Measurements from ENCODE around the gene DSTN.

Gene DSTN

GRCh38 chr20:17569616-17570346, at the start of gene DSTN:
Gene DSTN, plus strand, starts transcription at chr20:17570075. Its CDS starts 134 bp downstream, at chr20:17570209.
- peak; percentile 66 to 85 (median 72) for DNase-seq (ENCODE audit: low read depth in 2 of 3, low spot score in 1 of 3)

DNA sequence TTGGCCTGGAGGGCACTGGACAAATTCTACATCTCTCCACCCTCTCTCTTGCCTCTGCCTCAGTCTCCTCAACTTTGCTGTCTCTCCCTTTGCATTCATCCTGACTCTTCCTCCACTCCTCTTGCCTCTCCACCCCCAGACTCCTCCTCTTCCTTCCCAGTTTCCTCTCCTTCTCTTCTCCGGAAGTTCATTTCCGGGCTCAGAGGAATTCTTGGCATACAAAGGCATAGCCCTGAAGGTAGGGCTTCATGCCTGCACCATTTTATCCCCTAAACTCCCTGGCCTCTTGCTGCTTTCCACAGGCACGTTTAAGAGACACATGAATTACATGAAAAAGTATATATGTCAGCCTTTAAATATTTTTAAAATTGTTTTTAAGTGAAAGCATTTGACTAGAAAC, 49.3 kb upstream of the DSTN start:
- DNase-seq (ENCODE audit: low read depth in 2 of 3, low spot score in 1 of 3): no peak

- no peak for DNase-seq (ENCODE audit: low read depth in 2 of 3, low spot score in 1 of 3)
Measured at GRCh38 chr20:17522528-17522927, 47.3 kb upstream of the DSTN start.

DNA sequence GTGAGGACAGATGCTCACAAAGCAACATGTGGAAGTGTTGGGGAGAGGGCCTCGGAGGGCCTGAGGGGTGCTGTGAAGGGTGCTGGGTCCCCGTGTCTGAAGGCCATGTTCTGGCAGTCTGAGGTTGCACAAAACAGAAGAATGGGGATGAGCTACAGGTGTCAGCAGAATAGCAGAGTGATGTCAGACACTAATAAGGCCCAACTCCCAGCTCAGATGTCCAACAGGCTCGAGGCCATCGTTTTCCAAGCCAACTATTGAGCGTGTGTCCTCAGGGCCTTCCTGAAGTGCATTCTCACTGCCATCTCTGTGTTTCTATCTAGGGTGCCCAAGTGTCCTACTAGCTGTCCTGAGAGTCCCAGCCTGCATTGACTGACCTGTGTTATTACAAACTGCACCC, 46.5 kb upstream of the DSTN start:
- no peak for DNase-seq (ENCODE audit: low read depth in 2 of 3, low spot score in 1 of 3)

DNA sequence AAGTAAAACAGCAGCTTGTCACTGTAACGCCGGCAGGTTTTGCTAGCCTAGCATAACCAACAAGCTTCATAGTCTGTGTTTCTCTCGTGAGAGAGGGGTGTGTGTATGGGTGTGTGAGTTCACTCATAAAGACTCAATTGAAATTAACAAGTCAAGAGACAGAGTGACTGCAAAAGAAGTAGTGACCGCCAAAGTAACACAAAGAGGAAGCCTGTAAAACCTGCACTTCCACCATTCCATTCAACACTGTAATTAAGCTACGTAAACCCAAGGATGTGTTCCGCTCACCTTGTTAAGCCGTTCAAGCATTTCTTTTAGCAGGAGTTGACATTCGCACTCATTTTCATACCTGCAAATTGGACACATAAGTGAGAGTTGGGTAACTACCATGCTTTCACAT, 45.3 kb upstream of the DSTN start:
- no peak for DNase-seq (ENCODE audit: low read depth in 2 of 3, low spot score in 1 of 3)

DNA sequence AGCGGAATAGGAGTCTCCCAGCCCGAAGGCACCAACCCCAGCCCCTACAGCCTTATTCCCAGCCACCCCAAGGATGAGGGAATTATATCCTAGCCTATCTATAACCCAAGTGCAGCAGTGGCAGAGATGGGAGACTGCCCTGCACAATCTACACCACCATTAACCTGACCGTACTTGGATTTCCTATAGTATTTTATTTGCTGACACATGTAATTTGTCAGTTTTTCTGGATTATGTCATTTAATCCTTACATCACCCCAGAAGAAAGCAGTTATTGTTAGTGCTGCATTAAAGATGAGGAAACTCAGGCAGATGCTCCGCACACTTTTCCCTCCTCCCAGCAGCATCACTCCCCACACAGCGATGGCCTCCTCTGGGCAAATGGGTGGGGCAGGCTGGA, 44.7 kb upstream of the DSTN start:
- DNase-seq (ENCODE audit: low read depth in 2 of 3, low spot score in 1 of 3): no peak

- no peak for DNase-seq (ENCODE audit: low read depth in 2 of 3, low spot score in 1 of 3)
Measured at GRCh38 chr20:17525650-17526049, 44.2 kb upstream of the DSTN start.

- DNase-seq (ENCODE audit: low read depth in 2 of 3, low spot score in 1 of 3): no peak
Measured at GRCh38 chr20:17529586-17529985, 40.3 kb upstream of the DSTN start.

- DNase-seq (ENCODE audit: low read depth in 2 of 3, low spot score in 1 of 3): no peak
Measured at GRCh38 chr20:17530153-17530552, 39.7 kb upstream of the DSTN start.

- DNase-seq (ENCODE audit: low read depth in 2 of 3, low spot score in 1 of 3): peak; percentile 21 to 39 (median 22)
Measured at GRCh38 chr20:17530716-17531664, 38.9 kb upstream of the DSTN start, which contains the start of gene BFSP1. Gene BFSP1, minus strand, starts transcription at chr20:17531379. Its CDS starts 50 bp downstream, at chr20:17531329.

- no peak for DNase-seq (ENCODE audit: low read depth in 2 of 3, low spot score in 1 of 3)
Measured at GRCh38 chr20:17531665-17532025, 38.2 kb upstream of the DSTN start.

- no peak for DNase-seq (ENCODE audit: low read depth in 2 of 3, low spot score in 1 of 3)
Measured at GRCh38 chr20:17533396-17533795, 36.5 kb upstream of the DSTN start.

DNA sequence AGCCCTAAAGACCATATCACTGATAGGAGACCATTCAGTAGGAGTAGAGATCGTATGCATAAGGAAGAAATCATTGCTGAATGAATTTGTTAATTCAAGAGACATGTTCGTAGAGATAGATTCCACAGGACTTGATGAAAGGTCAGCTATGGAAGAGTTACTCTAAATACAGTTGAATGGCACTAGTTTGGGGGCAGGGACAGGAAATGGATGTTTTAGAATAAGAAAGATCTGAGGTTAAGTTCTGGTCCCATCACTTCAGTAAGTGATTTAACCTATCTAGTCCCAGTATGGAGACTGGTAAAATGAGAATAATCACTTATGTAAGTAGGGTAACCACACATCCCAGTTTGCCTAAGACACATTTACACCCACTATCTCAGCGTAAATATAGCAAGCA, 35.8 kb upstream of the DSTN start:
- DNase-seq (ENCODE audit: low read depth in 2 of 3, low spot score in 1 of 3): no peak

GRCh38 chr20:17536944-17537444, 32.9 kb upstream of the DSTN start:
- peak; percentile 33 to 68 (median 40) for DNase-seq (ENCODE audit: low read depth in 2 of 3, low spot score in 1 of 3)

- DNase-seq (ENCODE audit: low read depth in 2 of 3, low spot score in 1 of 3): no peak
Measured at GRCh38 chr20:17537959-17538358, 31.9 kb upstream of the DSTN start.

DNA sequence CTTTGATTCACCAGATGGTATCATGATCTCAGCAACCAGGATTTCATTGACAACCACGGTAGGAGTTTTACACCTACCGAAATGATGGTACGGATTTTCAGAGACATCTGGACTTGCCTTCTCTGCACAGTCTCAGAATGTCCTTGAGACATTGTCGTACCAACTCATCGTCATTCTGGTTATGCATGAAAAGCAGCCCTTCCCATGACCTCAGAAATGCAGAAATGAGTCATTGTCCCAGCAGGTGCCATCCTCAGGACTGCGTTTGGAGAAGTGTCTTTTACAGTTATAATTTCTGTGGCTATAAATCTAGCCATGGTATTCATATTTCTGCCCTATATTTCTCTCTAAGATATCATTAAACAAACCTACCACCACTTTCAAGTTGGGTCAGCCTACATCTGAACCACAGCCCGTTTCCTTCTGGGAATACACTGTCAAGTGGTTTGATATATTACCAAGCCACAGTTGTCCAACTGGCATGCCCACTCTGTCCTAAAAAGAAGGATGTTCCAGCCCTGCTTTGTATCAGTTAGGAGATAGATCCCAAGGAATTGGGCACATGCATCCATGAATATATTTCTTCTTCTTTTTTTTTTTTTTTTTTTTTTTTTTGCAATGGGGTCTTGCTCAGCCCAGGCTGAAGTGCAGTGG, 31.2 kb upstream of the DSTN start:
- no peak for DNase-seq (ENCODE audit: low read depth in 2 of 3, low spot score in 1 of 3)

GRCh38 chr20:17541596-17541995, 28.3 kb upstream of the DSTN start:
- DNase-seq (ENCODE audit: low read depth in 2 of 3, low spot score in 1 of 3): no peak

DNA sequence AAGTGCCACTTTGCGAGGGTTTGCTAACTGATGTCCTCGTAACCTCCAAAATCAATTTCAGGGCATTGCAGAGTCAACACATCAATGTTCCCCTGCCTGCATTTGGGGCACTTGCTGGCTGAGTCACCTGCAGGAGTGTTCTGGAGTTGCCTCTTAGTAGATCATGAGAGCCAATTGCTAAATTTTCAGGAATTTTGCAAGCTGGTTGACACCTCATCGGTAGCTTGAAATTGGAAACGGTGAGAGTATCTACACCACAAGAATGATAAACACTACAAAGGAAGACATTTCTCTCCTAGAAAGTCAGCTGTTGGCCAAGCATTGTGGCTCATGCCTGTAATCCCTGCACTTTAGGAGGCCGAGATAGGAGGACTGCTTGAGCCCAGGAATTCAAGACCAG, 27.9 kb upstream of the DSTN start:
- DNase-seq (ENCODE audit: low read depth in 2 of 3, low spot score in 1 of 3): no peak

DNA sequence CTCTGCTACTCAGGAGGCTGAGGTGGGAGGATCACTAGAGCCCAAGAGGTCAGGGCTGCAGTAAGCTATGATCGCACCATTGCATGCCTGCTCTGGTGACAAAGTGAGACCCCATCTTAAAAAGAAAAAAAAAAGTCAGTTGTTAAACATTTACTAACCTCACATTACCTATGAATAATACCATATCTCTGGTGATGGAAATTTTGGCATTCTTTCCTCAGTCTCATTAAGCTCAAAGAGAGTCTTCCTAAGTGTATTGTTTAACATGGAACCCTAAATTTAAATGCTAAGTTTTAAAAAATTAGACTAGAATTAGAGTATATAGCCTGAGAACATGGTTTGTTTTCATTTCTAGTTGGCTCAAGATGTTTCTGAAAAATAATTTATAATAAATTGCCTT, 27.4 kb upstream of the DSTN start:
- no peak for DNase-seq (ENCODE audit: low read depth in 2 of 3, low spot score in 1 of 3)

DNA sequence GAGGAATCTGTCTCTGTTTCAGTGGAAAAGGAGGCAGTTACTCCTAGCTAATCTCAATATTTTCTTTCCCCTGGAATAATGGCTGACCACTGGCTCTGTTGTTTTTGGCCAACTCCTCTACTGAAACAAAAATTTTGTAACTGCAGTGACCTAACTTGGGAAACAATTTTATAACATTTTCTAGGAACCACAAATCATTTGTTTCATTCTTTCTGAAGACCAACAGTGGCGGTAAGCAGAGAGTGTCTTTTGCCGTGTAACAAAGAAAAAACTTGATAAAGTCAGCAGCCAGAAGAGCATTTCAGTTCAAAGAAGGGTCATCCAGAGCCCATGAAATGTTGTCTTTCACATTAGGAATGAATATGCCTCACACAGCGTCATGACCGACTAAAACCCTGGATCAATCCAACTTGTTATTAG, 26.9 kb upstream of the DSTN start:
- DNase-seq (ENCODE audit: low read depth in 2 of 3, low spot score in 1 of 3): no peak

GRCh38 chr20:17543531-17544131, 26.2 kb upstream of the DSTN start:
- DNase-seq (ENCODE audit: low read depth in 2 of 3, low spot score in 1 of 3): no peak

Data from stimulated activated CD4-positive, alpha-beta T cell treated with anti-CD3 and anti-CD28 coated beads, Interleukin-12 subunit alpha, Interleukin-12 subunit beta, amount 100 ng/mL, for 48 hours (primary cell).